Measurements from ENCODE around the gene AIP. TPM values are rescaled to one million over a fixed set of nuclear protein-coding genes. Genes with fewer than 3 reads are reported as not detected.

Gene AIP
- total RNA-seq, 1 experiment from 2014 or later, result 35.6 TPM

DNA sequence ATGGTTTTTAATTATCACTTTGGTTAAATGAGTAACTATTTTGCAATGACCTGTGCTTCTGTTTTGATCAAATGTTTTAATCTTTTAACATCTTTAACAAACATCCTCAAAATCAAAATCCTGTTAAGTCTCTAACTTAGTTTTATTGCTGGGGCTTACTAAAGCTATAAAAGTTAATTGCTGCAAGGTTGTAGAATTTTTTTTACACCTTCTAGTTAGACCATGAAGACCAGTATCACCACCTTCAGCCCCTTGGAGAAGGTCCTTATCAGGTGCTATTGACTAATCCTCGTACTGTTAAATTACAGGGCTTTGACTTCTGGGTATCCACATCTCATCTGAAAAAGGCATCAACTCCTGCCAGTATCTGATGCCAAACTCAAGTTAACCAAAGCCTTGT lies 52.7 kb downstream of the AIP start:
- Histone ChIP-seq H2BK20ac (ENCODE audit: low read depth, low read length, poor library complexity, severe bottlenecking) (no peak overlapping the region), H3K79me1 (ENCODE audit: insufficient read depth, low read depth, low read length, poor library complexity, severe bottlenecking) (no peaks in the 10 kb centered on the region), H3K18ac (ENCODE audit: insufficient read length, low read depth, low read length) (no peak overlapping the region), H3K9ac (ENCODE audit: extremely low read depth, insufficient read length, low read length) (no peak overlapping the region), H3K27ac (ENCODE audit: insufficient read length, low read depth, low read length) (no peak overlapping the region), H3K27me3 (ENCODE audit: insufficient read depth, low read length) (no peaks in the 10 kb centered on the region), H2BK12ac (ENCODE audit: insufficient read length, low read depth, low read length) (no peak overlapping the region), H3K4ac (ENCODE audit: low read depth, low read length) (no peak overlapping the region), H4K5ac (ENCODE audit: insufficient read length, low read depth, low read length) (no peak overlapping the region), H3K23ac (ENCODE audit: insufficient read length, low read depth, low read length) (no peak overlapping the region), H2AK5ac (ENCODE audit: insufficient read length, low read length) (no peak overlapping the region), H2BK120ac (ENCODE audit: low read depth, low read length, poor library complexity, severe bottlenecking) (no peak overlapping the region), H3T11ph (ENCODE audit: low read length) (no peak overlapping the region), H3K4me1 (ENCODE audit: insufficient read depth, low read length) (no peaks in the 10 kb centered on the region), H4K8ac (replicated peaks; ENCODE audit: insufficient read length, low read depth, low read length) (no peak overlapping the region), H3K56ac (ENCODE audit: insufficient read length, low read depth, low read length) (no peak overlapping the region), H3K9me3 (ENCODE audit: control insufficient read depth, low read depth, low read length) (peaks cover 13% of the 10 kb centered on the region), H2BK15ac (ENCODE audit: low read depth, low read length) (no peak overlapping the region), H4K91ac (ENCODE audit: insufficient read length, low read depth, low read length) (no peak overlapping the region), H3K79me2 (ENCODE audit: insufficient read depth, low read length) (no peaks in the 10 kb centered on the region), H3K23me2 (ENCODE audit: insufficient read length, low read depth, low read length, poor library complexity, severe bottlenecking) (no peaks in the 10 kb centered on the region), H3K4me2 (ENCODE audit: insufficient read depth, insufficient read length, low read length) (no peak overlapping the region), H2AFZ (ENCODE audit: low read length) (no peak overlapping the region), H4K20me1 (ENCODE audit: control insufficient read depth, insufficient read depth, insufficient read length) (no peaks in the 10 kb centered on the region), H2BK5ac (ENCODE audit: insufficient read length, low read length) (no peak overlapping the region), H3K14ac (ENCODE audit: insufficient read depth, low read length) (no peak overlapping the region)
- no peak overlapping the region for H3K27ac Mint-ChIP-seq
- no CpG with 5 or more reads among the region's 1 CpG for WGBS (ENCODE audit: extremely low coverage, insufficient read length, low lambda C conversion rate)
- 0 out of 4 replicates have a peak, but pooled peaks cover 0 to 4% of the 10 kb centered on the region in 2 experiments for H3K4me1 Mint-ChIP-seq
- H3K4me3 Mint-ChIP-seq, result no peak overlapping the region
- TF ChIP-seq, protein P1, sequence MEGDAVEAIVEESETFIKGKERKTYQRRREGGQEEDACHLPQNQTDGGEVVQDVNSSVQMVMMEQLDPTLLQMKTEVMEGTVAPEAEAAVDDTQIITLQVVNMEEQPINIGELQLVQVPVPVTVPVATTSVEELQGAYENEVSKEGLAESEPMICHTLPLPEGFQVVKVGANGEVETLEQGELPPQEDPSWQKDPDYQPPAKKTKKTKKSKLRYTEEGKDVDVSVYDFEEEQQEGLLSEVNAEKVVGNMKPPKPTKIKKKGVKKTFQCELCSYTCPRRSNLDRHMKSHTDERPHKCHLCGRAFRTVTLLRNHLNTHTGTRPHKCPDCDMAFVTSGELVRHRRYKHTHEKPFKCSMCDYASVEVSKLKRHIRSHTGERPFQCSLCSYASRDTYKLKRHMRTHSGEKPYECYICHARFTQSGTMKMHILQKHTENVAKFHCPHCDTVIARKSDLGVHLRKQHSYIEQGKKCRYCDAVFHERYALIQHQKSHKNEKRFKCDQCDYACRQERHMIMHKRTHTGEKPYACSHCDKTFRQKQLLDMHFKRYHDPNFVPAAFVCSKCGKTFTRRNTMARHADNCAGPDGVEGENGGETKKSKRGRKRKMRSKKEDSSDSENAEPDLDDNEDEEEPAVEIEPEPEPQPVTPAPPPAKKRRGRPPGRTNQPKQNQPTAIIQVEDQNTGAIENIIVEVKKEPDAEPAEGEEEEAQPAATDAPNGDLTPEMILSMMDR (conservative IDR thresholded peaks at IDR 0.05), result no peak
- peaks cover 19% of the 10 kb centered on the region for H3K27me3 Mint-ChIP-seq (ENCODE audit: low read depth)
- DNase-seq, result no peak
- peaks cover 40 to 45% of the 10 kb centered on the region in 2 experiments for H3K9me3 Mint-ChIP-seq
- H3K36me3 Mint-ChIP-seq (ENCODE audit: insufficient read depth in 1 of 3, low read depth in 3 of 3), result peaks cover 4 to 8% (median 4%) of the 10 kb centered on the region in 3 experiments; a peak in 5 of 7 replicates

All from H9 (cell line).